ENCODE results near the gene ZSWIM3.
"Not testable (repeated sequence)": the region's sequence is repeated elsewhere in the genome, so short reads cannot be mapped to it uniquely, and the experiment has no call there.

Gene ZSWIM3

DNA sequence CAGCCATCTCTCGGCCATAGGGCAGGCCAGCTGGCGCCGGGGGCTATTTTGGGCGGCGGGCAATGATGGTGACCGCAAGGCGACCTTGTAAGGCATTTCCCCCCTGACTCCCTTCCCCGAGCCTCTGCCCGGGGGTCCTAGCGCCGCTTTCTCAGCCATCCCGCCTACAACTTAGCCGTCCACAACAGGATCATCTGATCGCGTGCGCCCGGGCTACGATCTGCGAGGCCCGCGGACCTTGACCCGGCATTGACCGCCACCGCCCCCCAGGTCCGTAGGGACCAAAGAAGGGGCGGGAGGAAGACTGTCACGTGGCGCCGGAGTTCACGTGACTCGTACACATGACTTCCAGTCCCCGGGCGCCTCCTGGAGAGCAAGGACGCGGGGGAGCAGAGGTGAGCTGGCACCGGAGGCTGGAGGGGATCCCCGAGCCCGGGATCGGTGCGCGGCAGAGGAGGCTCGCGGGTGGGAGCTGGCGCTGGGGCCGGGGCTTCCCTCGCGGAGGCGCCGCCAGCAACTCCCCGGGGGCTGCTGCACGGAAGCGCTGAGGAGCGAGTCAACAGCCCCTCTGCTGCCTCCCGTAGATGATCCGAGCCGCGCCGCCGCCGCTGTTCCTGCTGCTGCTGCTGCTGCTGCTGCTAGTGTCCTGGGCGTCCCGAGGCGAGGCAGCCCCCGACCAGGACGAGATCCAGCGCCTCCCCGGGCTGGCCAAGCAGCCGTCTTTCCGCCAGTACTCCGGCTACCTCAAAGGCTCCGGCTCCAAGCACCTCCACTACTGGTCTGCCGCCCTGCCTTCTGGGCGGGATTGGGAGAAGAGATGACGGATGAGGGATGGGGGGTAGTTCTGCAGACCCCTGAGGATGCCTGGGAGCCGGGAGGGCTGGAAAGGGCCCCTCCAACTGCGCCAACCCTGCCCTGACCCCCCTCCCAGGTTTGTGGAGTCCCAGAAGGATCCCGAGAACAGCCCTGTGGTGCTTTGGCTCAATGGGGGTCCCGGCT, 33.9 kb downstream of the ZSWIM3 start, which contains the start of the genes CTSA and NEURL2:
Gene CTSA, plus strand, starts transcription at position 351 of the 999 bp plus-strand sequence. Its CDS starts 234 bp downstream, at position 585.
Gene NEURL2, minus strand, starts transcription at position 224 of the 999 bp plus-strand sequence. Its CDS starts 217 bp downstream, at position 7.
- DNase-seq (ENCODE audit: low read depth) = peak; percentile 82

DNA sequence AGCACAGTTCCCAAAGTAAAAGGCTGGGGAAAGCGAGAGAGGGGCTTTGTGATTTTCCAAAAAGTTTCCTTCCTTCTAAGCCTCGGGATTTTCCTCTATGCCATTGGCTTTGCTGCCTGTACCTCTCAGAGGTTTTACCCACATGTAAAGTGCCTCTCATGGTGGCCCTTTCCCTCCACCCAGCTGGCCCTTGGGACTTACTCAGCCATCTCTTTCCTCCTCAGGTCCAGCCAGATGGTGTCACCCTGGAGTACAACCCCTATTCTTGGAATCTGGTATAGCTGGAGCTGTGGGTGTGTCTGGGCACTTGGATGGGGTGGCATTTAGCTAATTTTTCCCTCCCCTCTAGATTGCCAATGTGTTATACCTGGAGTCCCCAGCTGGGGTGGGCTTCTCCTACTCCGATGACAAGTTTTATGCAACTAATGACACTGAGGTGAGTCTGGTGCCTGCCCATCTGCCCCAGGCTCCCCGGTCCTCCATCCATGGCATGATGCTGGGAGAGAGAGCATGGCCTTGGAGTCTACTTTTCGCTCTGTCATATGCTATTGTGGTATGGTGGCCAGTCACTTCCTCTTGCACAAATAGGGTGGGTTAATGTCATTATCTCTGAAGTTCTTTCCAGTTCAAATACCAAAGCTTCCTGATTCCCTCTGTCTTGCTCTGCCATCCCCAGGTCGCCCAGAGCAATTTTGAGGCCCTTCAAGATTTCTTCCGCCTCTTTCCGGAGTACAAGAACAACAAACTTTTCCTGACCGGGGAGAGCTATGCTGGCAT, 34.8 kb downstream of the ZSWIM3 start:
- DNase-seq (ENCODE audit: low read depth) = no peak

DNA sequence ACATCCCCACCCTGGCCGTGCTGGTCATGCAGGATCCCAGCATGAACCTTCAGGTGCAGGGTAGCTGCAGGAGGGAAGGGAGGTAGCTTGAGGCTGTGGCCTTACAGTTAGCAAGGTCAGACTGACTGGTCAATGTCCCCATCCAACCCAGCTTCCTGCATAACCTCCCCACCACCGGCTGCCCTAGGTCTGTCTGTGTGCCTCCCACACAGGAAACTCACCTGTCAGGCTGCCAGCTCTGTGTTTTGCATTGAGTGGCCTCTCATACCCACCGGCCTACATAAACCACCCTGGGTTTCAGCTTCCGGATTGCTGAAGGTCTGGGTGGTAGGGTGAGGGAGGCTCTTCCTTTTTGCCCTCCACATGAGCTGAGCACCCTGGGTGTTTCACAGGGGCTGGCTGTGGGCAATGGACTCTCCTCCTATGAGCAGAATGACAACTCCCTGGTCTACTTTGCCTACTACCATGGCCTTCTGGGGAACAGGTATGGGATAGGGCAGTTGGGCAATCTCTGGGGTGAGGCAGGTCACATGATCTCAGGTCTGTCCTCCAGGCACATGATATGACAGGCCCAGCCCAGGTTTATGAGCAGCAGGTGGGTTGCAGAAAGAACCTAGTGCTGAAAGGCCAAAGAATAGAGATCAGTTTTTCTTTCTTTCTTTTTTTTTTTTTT, 35.5 kb downstream of the ZSWIM3 start:
- no peak for DNase-seq (ENCODE audit: low read depth)

DNA sequence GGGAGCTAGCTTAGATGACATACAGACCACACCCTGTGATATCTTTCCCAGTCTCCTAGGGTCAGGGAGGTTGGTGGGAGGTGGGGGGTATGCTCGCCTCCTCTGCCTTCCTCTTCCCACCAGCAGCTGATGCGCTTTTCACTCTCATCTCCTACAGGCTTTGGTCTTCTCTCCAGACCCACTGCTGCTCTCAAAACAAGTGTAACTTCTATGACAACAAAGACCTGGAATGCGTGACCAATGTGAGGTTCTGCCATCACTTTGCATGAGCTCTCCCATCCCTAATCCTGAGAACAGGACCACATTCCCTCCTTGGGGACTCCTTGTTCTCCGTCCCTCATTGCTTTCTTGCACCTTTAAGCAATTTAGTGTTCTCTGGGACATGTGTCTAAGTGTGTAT, 36.4 kb downstream of the ZSWIM3 start:
- DNase-seq (ENCODE audit: low read depth) = no peak

DNA sequence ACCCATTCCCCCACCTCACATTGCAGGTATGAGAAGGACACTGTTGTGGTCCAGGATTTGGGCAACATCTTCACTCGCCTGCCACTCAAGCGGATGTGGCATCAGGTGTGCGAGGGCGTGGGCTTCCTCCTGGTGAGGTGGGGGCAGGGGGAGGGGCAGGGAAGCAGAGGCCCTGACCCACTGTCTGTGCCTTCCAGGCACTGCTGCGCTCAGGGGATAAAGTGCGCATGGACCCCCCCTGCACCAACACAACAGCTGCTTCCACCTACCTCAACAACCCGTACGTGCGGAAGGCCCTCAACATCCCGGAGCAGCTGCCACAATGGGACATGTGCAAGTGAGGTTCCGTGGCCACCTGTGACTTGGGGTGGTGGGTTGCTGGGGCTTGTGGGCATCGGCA, 37.4 kb downstream of the ZSWIM3 start:
- no peak for DNase-seq (ENCODE audit: low read depth)

DNA sequence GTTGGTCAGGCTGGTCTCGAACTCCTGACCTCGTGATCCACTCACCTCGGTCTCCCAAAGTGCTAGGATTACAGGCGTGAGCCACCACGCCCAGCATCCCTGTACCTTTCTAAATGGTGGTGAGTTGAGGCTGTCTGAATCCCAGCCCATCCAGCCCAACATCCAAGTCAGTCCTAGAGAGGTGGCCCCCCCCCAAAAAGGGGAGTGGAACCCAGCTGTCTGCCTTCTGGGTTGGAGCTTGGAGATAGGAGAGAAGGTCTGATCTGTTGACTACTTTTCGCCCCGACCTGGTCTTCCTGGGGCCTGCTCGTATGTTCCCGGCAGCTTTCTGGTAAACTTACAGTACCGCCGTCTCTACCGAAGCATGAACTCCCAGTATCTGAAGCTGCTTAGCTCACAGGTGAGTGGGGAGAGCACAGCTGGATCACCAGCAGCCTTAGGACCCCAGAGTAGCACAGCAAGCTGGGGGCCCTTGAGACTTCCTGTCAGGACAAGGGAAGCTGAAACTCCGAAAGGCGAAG, 39.3 kb downstream of the ZSWIM3 start:
- DNase-seq (ENCODE audit: low read depth) = no peak

DNA sequence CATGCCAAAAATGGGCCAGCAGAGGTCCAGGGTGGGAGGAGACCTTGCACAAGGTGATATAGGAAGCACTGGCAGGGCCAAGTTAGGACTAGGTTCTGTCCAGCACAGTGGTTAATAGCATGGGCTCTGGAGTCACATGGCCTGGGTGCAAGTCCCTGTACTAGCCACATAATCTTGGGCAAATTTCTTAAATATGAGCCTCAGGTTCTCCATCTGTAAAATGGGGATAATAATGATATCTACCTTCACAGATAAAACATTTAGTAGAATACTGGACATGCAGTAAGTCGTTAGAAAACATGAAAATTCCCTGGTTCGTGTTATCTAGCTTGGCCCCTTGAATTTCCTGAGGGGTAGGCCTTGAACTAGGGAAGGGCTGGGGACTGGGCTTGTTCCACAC, 39.9 kb downstream of the ZSWIM3 start:
- DNase-seq (ENCODE audit: low read depth) = no peak

DNA sequence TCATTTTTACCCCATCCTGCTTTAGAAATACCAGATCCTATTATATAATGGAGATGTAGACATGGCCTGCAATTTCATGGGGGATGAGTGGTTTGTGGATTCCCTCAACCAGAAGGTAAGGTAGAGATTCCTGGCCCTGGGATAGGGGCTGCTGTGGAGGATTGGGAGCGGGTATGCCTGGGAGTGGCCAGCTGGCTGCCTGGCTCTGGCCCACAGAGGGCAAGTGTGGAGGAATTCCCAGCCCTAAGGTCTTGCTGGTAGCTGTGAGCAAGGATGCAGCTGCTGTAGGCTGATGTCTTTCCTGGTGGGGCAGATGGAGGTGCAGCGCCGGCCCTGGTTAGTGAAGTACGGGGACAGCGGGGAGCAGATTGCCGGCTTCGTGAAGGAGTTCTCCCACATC, 40.3 kb downstream of the ZSWIM3 start:
- DNase-seq (ENCODE audit: low read depth) = no peak

DNA sequence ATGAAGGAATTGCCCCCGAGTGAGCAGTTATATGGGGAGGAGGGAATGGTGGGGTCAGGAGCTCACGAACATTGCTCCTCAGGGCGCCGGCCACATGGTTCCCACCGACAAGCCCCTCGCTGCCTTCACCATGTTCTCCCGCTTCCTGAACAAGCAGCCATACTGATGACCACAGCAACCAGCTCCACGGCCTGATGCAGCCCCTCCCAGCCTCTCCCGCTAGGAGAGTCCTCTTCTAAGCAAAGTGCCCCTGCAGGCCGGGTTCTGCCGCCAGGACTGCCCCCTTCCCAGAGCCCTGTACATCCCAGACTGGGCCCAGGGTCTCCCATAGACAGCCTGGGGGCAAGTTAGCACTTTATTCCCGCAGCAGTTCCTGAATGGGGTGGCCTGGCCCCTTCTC, 40.9 kb downstream of the ZSWIM3 start:
- DNase-seq (ENCODE audit: low read depth) = no peak

DNA sequence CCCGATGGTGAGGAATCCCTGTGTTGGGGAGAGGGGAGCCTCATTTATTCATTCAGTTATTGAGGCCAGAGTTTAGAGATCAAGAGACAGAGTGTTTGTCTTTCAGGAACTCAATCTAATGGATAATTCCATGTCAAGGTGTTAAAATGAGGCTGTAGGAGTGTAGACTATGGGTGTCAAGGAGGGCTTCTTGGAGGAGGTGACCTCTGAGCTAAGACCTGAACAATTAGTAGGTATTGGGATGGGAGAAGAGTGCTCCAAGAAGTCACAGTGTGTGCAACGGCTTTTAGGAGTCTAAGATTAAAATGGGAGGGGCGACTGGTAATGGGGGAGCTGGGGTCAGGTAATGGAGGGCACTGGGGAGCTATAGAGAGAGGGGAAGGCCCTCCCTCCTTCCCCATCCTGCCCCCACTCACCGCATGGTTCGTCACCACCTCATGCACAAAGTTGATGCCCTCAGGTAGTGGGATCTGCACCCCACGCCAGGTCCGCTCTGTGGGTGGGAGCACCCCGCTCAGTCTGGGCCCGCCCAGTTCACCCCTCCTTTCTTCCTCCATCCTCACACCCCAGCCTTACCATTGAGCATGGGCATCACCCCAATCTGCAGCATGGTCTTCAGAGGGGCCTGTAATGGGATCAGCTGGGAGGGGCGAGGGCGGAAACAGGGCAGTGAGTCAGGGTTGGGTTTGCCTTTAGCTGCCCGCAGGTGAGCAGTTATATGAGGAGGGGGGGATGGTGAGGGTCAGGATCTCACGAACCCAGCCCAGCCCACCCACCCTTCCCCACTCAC, 41.8 kb downstream of the ZSWIM3 start:
- no peak for DNase-seq (ENCODE audit: low read depth)

DNA sequence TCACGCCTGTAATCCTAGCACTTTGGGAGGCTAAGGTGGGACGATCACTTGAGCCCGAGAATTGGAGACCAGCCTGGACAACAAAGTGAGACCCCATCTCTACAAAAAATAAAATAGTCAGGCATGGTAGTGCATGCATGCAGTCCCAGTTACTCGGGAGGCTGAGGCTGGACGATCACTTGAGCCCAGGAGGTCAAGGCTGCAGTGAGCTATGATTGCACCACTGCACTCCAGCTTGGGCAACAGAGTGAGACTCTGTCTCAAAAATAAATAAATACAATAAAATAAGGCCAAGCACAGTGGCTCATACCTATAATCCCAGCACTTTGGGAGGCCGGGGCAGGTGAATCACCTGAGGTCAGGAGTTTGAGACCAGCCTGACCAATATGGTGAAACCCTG, 43.9 kb downstream of the ZSWIM3 start:
- not testable (repeated sequence) for DNase-seq (ENCODE audit: low read depth)

DNA sequence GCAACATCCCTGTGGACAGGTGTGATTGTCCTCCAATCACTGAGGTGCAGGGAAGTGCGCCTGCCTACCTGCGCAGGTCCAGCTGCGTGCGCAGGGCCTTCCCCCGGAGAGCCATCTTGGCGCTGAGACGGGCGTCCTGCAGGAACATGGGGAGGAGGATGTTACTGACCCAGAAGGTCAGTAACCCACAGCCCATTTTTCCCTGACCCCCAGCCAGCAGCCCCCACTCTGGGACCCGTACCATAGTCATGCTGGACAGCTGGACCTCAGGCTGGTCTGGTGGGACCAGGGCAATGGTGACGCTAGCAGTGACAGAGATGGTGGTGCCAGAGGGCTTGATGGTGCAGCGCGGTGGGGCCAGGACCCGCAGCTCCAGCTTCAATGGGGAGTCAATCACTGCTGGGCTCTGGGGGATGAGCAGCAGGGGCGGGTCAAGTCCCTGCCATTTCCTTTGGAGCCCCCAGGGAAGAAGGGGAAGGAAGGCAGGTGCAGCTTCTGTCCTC, 44.8 kb downstream of the ZSWIM3 start:
- DNase-seq (ENCODE audit: low read depth) = no peak

DNA sequence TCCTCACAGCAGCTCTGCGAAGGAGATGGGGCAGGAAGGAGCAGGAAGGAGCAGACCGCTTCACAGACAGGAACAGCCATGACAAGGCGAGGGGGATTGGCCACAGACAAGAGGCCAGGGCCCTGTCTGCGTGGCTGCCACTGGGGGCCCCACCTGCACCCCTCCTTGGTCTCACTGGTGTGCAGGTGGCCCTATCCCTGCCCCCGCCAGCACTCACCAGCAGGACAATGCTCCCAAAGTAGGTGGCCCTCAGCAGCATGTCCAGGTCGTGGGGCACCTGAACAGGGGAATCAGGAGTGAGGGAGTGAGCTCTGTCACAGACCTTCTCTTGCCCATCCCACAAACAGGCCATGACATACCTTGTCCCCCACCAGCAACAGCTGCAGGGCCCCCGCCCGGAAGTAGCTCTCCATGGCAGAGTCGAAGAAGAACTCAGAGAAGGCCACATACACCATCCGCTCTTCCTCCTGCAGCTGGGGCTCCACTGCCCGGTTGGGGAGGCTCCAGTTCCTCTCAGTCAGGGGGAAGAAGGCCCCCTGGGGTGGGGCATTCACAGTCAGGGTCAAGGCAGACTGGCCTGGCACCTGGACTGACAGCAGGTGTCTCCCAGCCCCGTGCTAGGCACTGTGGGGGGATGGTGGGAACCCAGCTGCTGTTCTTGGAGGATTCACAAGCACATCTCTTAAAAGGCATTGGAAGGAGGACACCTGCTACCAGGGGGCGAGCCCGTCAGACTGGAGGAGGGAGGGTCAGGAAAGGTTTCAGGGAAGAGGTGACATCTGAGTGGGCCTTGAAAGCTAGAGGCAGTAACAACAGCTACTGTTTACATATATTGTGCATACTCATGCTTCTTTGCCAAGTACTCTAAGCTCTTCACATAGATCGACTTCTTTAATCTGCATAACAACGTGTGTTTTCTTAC, 47.4 kb downstream of the ZSWIM3 start:
- no peak for DNase-seq (ENCODE audit: low read depth)

DNA sequence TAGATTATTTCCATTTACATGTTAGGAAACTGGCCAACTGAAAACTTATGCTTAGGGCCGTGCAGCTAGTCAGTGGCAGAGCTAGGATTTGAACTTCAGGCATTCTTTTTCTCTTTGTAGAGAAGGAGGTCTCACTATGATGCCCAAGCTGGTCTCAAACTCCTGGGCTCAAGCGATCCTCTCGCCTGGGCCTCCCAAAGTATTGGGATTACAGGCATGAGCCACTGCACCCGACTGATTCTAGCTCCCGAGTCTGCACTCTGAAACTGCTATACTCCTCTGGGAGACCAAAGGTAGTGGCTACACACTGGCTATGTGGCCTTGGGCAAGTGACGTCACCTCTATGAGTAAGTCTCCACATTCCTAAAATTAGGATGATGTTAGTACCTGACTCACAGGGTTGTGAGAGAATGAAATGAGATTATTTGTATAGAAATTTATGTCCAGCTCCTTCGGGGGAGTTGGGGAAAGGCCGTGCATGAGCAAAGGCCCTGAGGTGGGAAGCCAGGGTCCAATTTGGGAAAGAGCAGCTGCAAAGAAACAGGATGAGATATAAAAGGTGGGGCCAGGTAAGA, 48.2 kb downstream of the ZSWIM3 start:
- no peak for DNase-seq (ENCODE audit: low read depth)

DNA sequence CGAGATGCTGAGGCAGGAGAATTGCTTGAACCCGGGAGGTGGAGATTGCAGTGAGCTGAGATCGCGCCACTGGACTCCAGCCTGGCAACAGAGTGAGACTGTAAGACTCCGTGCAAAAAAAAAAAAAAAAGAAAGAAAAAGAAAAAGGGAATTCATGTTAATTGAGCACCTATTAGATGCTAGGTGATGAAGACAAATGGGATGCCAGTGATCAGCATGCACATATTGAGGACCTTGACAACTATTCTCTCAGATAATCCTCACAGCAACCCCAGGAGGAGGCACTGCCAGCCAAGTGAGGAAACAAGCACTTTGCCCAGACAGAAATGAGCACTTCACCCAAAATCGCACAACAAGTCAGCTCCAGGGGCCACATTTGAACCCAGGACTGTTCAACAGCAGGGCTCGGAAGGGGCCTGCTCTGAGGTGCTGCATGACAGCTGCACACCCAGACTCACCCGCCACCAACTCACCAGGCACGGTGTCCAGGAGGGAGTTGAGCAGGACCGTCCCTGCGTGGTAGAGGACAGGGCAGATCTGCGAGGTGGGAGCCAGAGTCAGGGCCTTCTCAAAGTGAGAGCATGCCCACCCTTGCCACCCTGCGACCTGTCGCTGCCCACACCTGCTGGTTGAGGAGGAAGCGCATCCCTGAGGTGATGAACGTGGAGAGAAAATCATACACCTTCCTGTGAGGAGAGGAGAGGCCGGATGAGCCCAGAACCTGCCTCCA, 50.0 kb downstream of the ZSWIM3 start:
- no peak for DNase-seq (ENCODE audit: low read depth)

DNA sequence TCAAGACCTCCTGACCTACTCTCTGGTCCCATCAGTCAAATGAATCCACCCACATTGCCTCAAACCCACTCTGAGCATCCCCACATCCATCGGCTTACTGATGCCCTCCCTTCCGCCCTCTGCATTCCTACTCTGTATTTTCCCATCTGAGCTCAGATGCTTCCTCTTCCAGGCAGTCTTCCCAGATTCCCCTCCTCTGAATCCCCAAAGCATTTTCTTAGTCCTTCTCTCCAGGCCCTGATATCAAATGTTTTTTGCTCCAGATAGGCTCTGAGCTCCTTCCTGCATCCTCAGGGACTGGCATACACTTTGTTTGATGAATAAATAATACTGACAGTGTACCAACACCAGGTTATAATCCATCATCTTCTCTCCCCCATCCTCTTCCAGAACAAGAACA, 50.7 kb downstream of the ZSWIM3 start:
- DNase-seq (ENCODE audit: low read depth) = no peak

DNA sequence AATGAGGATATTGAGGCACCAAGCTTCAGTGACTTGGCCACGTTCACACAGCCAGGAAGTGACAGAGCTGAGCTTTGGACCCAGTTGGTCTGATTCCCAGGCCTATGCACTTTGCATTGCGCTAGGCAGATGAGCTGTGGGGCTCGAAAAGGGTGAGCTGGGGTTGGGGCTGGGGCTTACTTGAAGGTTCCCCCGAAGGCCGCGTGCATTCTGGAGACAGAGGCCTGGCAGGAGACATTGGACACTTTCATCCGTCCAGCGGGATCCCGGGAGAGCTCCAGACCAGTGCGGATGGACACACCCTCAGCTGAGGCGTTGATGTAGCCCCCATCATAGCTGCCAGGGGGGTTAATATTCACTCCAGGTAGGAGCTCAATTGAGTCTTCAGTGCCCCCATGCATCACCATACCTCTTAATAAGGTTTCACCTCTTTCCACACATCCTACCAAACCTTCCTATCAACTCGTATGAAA, 52.0 kb downstream of the ZSWIM3 start:
- DNase-seq (ENCODE audit: low read depth) = no peak

DNA sequence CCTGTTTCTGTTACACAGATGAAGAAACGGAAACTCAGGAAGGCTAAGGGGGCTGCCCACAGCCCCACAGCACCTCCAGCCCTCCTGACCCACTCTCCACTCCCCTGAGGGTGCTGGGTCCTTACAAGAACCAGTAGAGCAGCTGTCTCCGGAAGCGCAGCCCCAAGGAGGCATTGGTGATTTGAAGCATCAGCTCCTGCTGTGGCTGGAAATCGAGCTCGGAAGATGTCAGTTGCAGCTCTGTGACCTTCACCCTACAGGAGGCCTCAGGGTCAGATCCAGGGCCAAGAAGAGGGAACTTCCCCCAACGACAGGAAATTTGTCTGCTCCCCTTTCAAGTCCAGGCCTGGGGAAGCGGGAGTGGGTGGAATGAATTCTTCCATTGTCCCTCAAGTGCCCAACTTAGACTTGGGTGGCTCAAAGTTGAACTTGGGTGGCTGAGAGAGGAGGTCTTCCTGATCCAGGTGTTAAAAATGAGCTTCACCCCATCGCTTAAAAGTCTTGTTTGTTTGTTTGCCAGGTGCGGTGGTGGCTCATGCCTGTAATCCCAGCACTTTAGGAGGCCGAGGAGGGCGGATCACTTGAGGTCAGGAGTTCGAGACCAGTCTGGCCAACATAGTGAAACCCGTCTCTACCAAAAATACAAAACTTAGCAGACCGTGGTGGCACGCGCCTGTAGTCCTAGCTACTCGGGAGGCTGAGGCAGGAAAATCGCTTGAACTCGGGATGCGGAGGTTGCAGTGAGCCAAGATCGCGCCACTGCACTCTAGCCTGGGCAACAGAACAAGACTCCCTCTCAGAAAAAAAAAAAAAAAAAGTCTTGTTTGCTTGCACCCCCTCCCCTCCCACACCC, 52.6 kb downstream of the ZSWIM3 start:
- no peak for DNase-seq (ENCODE audit: low read depth)

Measured in activated T-helper 9 cell treated with anti-CD3 and anti-CD28 coated beads, Interleukin-2, amount 50 U/mL, for 16 hours (primary cell).